HG03097 (cell line): Measurements from ENCODE around the gene CDC42SE2.

ENCODE experiments used
- ATAC-seq: cut with Tn5 transposase; IDR thresholded peaks from one replicate; pipeline ENCODE4 v1.9.1; 2021; ENCODE audit not compliant: unreplicated experiment, low FRiP score

CDC42SE2 gene

DNA sequence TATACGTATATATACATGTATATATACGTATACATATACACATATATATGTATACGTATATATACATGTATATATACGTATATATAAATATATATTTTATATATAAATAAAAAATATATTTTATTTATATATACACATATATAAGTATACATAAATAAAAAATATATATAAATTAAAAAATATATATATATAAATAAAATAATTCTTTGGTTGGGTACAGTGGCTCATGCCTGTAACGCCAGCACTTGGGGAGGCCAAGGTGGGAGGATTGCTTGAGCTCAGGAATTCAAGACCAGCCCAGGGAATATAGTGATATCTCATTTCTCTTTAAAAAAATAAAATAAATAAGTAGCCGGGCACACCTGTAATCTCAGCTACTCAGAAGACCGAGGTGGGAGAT lies 155.0 kb downstream of the CDC42SE2 start:
- no peak for ATAC-seq

DNA sequence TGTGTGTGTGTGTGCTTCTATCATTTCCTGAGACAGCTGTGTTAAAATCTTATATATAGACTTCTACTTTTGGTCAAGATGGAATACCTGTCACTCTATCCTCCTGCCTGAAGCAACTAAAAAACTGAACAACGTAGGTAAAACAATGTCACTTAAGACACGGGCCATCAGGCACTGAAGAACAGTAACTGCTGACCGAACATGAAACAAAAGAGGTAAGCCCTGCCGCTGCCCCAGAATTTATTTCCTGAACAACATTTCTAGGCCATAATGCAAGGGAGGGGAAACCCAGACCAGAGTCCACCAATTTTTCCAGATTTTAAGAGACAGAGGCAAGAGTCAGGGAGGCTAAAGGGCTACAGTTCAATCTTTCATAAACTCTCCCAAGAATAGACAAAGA lies 156.0 kb downstream of the CDC42SE2 start:
- no peak for ATAC-seq

GRCh38 chr5:131423056-131423455 lies 159.2 kb downstream of the CDC42SE2 start:
- no peak for ATAC-seq

GRCh38 chr5:131426011-131426410 lies 162.2 kb downstream of the CDC42SE2 start:
- no peak for ATAC-seq

- ATAC-seq: no peak
These were observed 166.9 kb downstream of the CDC42SE2 start for GRCh38 chr5:131430794-131431193.

DNA sequence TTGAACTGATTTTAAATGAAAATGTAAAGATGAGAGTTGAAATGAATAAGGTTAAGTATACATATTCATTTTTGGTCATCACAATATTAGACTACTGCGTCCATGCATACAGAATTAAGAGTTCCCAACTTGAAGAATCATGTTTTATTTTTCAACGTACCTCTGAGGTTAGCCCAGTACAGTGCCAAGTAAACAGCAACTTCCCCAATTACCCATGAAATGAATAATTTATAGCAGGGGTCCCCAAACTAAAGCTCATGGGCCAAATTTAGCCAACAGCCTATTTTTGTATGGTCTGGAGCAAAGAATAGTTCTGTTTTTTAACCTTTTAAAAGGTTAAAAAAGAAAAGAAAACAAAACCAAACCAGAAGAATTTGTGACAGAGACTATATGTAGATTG lies 167.9 kb downstream of the CDC42SE2 start:
- no peak for ATAC-seq

DNA sequence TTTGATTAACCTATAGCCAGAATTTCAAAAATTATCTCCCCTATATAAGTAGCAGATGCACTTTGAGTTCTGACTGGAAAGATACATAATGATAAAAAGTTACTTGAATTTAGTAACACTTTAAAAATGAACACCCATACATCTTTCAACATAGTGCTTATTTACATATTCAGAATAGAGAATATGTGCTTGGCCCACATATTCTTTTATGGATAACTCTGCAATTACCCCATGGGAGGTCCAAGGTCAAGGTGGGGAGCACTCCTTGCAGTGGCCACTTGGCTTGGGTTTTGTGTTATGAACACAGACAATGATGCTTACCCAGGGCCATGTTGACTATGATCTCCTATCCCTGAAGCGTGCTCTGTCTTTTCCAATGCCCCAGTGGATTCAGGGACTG lies 169.3 kb downstream of the CDC42SE2 start:
- no peak for ATAC-seq

GRCh38 chr5:131436081-131436480 lies 172.2 kb downstream of the CDC42SE2 start:
- ATAC-seq: no peak

DNA sequence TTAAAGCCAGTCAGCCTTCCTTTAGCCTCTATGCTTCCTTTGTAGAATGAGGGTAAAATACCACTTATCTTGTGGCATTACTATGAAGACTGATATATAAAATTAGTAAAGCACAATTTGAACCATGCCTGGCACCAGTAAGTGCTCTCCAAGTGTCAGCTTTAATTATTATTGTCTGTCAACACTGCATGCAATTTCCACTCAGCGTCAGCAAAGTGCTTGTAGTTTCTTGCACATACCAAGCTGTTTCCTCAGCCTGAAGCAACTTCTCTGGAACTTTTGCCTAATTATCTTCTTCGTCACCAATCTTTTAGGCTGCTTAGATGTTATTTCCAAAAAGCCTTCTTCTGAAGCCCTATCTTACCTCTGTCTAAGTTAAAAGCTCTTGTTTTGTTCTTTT lies 177.3 kb downstream of the CDC42SE2 start:
- ATAC-seq: no peak
